Measurements from ENCODE around the gene TMEM196.

GRCh38 chr7:19776981-19777380, 3.6 kb upstream of the TMEM196 start:
- TF ChIP-seq POLR2AphosphoS5 (IDR thresholded peaks at IDR 0.05; ENCODE audit: borderline replicate concordance, low read depth, low read length) (no peak), EZH2 (IDR thresholded peaks at IDR 0.05) (no peak), FOXP2 (optimal IDR thresholded peaks at IDR 0.05; ENCODE audit: control extremely low read depth, extremely low read length, insufficient read depth) (no peak)
